ENCODE results near the gene LRRTM4.

Gene LRRTM4

DNA sequence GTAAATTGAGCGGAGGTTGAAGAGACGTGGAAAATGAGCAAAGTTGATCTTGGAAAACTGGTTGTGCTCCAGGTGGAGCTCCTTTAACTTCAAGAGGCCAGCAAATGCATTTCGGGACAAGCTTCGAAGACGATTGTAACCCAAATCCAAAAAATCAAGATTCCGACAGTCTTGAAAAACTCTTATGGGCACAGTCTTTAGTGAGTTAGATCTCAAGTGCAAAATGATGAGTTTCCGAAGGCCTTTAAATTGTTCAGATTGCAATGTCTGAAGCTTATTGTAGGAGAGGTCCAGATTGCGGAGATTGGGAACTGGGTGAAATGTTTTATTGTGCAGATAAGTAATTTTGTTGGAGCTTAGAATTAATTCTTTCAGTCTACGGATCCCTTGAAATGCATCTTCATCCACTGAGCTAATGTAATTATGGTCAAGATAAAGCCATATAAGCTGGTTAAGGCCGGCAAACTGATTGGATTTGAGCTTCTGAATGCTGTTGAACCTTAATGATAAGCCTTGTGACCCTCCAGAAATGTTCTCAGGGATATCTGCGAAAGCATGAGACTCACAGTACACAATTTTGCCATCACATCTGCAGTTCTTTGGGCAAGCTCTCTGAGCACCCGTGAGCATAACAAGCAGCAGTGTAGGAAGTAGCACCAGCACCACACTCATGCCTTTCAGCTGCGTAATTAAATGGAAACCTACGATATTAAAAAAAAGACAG is 2.9 kb downstream of the LRRTM4 start:
- Histone ChIP-seq H3K9me3 (ENCODE audit: control insufficient read depth in 2 of 2, low read length in 2 of 2) (no peaks in the 10 kb centered on the region), H3K4me1 (ENCODE audit: control insufficient read depth, insufficient read depth, low read length) (no peaks in the 10 kb centered on the region), H3K9ac (ENCODE audit: low read length in 2 of 2) (no peak overlapping the region), H3K27ac (ENCODE audit: low read length) (no peak overlapping the region), H3K4me3 (ENCODE audit: low read length in 2 of 2) (no peak overlapping the region), H3K27me3 (ENCODE audit: control insufficient read depth in 1 of 2, insufficient read depth in 2 of 2, low read length in 2 of 2) (no peaks in the 10 kb centered on the region), H3K36me3 (ENCODE audit: control insufficient read depth in 2 of 2, insufficient read depth in 2 of 2, low read length in 2 of 2) (no peaks in the 10 kb centered on the region)

DNA sequence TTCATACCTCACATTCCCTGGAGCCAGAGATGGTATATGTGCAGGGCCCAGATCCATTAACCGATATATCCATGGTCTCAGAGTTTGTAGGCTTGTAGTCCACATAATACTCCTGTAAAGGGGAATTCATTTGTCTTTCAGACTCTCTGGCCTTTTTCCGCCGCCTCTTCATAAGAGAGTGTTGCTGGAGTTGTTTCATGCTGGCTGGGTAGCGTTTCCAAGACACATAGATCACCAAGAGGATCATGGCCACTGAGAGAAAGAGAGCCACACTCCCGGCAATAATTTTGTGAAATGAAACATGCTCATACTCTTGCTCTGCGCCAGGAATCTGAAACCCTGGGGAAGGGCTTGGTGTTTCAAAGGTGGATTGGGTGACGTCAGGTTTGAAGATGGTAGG is 3.9 kb downstream of the LRRTM4 start:
- Histone ChIP-seq H3K9me3 (ENCODE audit: control insufficient read depth in 2 of 2, low read length in 2 of 2) (no peaks in the 10 kb centered on the region), H3K36me3 (ENCODE audit: control insufficient read depth in 2 of 2, insufficient read depth in 2 of 2, low read length in 2 of 2) (no peaks in the 10 kb centered on the region), H3K27me3 (ENCODE audit: control insufficient read depth in 1 of 2, insufficient read depth in 2 of 2, low read length in 2 of 2) (no peaks in the 10 kb centered on the region), H3K27ac (ENCODE audit: low read length) (no peak overlapping the region), H3K9ac (ENCODE audit: low read length in 2 of 2) (no peak overlapping the region), H3K4me1 (ENCODE audit: control insufficient read depth, insufficient read depth, low read length) (no peaks in the 10 kb centered on the region), H3K4me3 (ENCODE audit: low read length in 2 of 2) (no peak overlapping the region)

DNA sequence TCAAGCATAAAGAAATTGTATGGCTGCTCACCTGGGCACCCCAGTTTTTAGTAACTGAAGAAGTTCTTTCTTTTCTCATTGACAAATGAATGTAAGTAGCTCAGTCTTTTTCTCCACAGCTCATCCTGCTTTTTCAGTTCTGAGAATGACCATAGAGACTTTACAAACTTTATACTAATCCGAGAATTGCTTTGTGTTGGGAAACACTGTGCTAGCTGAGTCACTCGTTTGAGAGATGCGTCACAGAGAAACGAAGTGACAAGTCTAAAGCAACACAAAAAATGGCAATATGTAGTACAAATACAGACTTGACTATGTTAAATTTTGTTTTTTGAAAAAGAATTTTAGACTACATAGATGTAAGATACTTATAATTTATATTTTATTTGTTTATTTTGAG is 9.0 kb downstream of the LRRTM4 start:
- Histone ChIP-seq H3K27me3 (ENCODE audit: control insufficient read depth in 1 of 2, insufficient read depth in 2 of 2, low read length in 2 of 2) (no peaks in the 10 kb centered on the region), H3K27ac (ENCODE audit: low read length) (no peak overlapping the region), H3K4me3 (ENCODE audit: low read length in 2 of 2) (no peak overlapping the region), H3K9me3 (ENCODE audit: control insufficient read depth in 2 of 2, low read length in 2 of 2) (no peaks in the 10 kb centered on the region), H3K4me1 (ENCODE audit: control insufficient read depth, insufficient read depth, low read length) (no peaks in the 10 kb centered on the region), H3K9ac (ENCODE audit: low read length in 2 of 2) (no peak overlapping the region), H3K36me3 (ENCODE audit: control insufficient read depth in 2 of 2, insufficient read depth in 2 of 2, low read length in 2 of 2) (no peaks in the 10 kb centered on the region)

DNA sequence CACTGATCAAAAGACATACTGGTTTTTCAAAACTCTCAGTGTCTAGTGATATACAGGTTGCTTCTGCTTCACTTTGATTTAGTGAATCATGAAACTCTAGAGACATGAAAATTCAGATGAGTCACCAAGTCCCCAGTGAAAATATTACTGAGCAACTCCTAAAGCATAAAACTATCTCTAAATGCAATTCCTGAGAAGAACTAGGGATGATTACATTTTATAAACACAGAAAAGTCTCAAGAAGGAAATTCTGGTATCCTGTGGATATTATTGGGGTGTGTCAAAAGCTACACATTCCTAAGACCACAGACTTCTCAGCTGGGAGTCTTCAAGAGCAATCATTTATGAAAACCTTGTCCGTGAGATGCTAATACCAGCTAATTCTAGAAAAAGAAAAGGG is 9.7 kb downstream of the LRRTM4 start:
- H3K4me3 ChIP-seq (ENCODE audit: low read length in 2 of 2) = no peak overlapping the region
- H3K27me3 ChIP-seq (ENCODE audit: control insufficient read depth in 1 of 2, insufficient read depth in 2 of 2, low read length in 2 of 2) = no peaks in the 10 kb centered on the region
- no peak overlapping the region for H3K27ac ChIP-seq (ENCODE audit: low read length)
- no peaks in the 10 kb centered on the region for H3K9me3 ChIP-seq (ENCODE audit: control insufficient read depth in 2 of 2, low read length in 2 of 2)
- H3K36me3 ChIP-seq (ENCODE audit: control insufficient read depth in 2 of 2, insufficient read depth in 2 of 2, low read length in 2 of 2) = no peaks in the 10 kb centered on the region
- no peaks in the 10 kb centered on the region for H3K4me1 ChIP-seq (ENCODE audit: control insufficient read depth, insufficient read depth, low read length)
- H3K9ac ChIP-seq (ENCODE audit: low read length in 2 of 2) = no peak overlapping the region

DNA sequence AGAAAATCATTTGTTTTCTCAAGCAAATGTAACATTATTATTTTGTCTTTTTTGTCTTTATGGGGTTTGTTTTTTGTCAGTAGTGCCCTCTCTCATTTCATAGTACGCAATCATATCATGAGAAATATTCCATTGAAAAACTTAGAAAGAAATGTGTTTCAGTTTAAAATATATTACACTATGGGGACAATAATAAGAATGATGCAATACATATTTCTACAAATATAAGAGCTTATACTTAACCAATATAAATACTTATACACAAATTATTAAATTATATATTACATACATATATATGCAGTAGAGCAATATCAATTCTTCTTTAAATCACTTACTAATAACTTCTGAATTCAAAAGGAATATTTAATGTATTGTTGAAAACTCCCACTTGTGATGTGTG is 13.7 kb downstream of the LRRTM4 start:
- Histone ChIP-seq H3K27me3 (ENCODE audit: control insufficient read depth in 1 of 2, insufficient read depth in 2 of 2, low read length in 2 of 2) (no peaks in the 10 kb centered on the region), H3K9me3 (ENCODE audit: control insufficient read depth in 2 of 2, low read length in 2 of 2) (no peaks in the 10 kb centered on the region), H3K4me3 (ENCODE audit: low read length in 2 of 2) (no peak overlapping the region), H3K4me1 (ENCODE audit: control insufficient read depth, insufficient read depth, low read length) (no peaks in the 10 kb centered on the region), H3K9ac (ENCODE audit: low read length in 2 of 2) (no peak overlapping the region), H3K36me3 (ENCODE audit: control insufficient read depth in 2 of 2, insufficient read depth in 2 of 2, low read length in 2 of 2) (no peaks in the 10 kb centered on the region), H3K27ac (ENCODE audit: low read length) (no peak overlapping the region)

DNA sequence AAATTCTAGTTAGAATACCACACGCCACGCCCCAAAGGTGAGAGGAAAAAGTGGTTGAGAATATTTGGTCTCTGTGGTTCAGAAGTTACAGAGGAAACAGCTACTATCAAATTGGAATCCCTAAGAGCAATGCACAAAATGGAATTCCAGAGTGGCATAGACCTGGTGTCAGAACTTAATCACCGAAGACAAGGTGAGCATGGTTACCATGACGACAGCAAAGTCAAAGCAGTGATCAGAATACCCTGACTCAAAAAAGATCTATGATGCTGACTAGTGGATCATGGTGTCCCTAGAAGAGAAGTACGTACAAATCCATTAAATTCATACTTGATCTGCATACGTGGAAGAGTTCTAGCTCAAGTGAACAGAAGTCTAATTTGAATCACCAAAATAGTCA is 14.5 kb downstream of the LRRTM4 start:
- no peak overlapping the region for H3K4me3 ChIP-seq (ENCODE audit: low read length in 2 of 2)
- H3K27me3 ChIP-seq (ENCODE audit: control insufficient read depth in 1 of 2, insufficient read depth in 2 of 2, low read length in 2 of 2) = no peaks in the 10 kb centered on the region
- no peak overlapping the region for H3K9ac ChIP-seq (ENCODE audit: low read length in 2 of 2)
- no peaks in the 10 kb centered on the region for H3K9me3 ChIP-seq (ENCODE audit: control insufficient read depth in 2 of 2, low read length in 2 of 2)
- H3K27ac ChIP-seq (ENCODE audit: low read length) = no peak overlapping the region
- H3K4me1 ChIP-seq (ENCODE audit: control insufficient read depth, insufficient read depth, low read length) = no peaks in the 10 kb centered on the region
- H3K36me3 ChIP-seq (ENCODE audit: control insufficient read depth in 2 of 2, insufficient read depth in 2 of 2, low read length in 2 of 2) = no peaks in the 10 kb centered on the region

DNA sequence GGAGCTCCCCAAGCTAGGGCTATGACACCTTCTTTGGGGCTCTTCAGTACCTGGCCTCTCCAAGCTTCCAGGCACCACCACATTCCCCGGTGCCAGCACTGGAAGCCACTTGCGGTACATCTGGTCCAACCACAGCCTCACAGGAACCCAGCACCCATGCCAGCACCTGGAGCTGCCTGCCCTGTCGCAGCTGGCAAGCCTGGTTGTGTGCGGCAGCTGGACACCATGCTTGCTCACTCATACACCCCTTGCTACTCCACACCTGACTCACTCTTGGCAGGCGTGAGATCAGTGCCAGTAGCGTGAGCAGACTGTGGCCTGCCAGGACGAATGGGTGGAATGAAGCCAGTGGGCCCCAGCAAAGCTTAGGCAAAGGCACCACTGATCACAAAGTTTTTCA is 34.0 kb downstream of the LRRTM4 start:
- no peak overlapping the region for H3K4me3 ChIP-seq (ENCODE audit: low read length in 2 of 2)
- no peak overlapping the region for H3K9ac ChIP-seq (ENCODE audit: low read length in 2 of 2)
- H3K36me3 ChIP-seq (ENCODE audit: control insufficient read depth in 2 of 2, insufficient read depth in 2 of 2, low read length in 2 of 2) = no peaks in the 10 kb centered on the region
- H3K4me1 ChIP-seq (ENCODE audit: control insufficient read depth, insufficient read depth, low read length) = no peaks in the 10 kb centered on the region
- no peak overlapping the region for H3K27ac ChIP-seq (ENCODE audit: low read length)
- no peaks in the 10 kb centered on the region for H3K27me3 ChIP-seq (ENCODE audit: control insufficient read depth in 1 of 2, insufficient read depth in 2 of 2, low read length in 2 of 2)
- H3K9me3 ChIP-seq (ENCODE audit: control insufficient read depth in 2 of 2, low read length in 2 of 2) = no peaks in the 10 kb centered on the region

DNA sequence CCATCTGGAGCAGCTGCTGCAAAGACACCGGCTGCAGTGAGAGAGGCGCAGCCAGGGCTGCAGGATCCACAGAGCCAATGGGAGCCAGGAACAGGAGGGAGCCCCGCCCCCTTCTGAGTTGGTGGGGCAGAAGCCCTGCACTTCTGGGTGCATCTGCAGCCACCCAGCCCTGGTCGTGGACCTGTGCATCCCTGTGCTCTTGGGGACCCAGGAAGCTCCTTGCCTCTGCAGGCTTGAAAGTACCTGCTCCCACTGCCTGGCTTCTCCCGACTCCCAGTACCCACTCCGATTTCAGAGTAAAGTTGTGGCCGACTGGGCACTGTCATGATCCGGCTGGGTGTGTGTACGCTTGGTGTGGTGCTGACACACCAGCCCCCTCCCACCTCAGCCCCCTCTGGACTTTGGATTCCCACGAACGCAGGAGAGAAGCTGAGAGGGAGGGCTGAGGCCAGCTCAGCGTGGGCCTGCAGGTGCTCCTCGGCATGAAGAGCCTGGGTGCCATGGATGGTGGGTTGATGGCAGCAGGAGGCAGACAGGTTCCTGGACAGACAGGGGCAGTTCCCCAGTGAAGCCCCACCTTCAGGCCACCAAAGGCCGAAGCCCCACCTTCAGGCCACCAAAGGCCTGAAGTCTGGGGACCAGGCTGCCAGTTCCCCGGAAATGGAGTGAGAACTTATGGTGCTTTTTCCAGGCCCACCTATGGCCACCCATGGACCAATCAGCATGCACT is 34.9 kb downstream of the LRRTM4 start:
- Histone ChIP-seq H3K27ac (ENCODE audit: low read length) (no peak overlapping the region), H3K9me3 (ENCODE audit: control insufficient read depth in 2 of 2, low read length in 2 of 2) (no peaks in the 10 kb centered on the region), H3K9ac (ENCODE audit: low read length in 2 of 2) (no peak overlapping the region), H3K4me1 (ENCODE audit: control insufficient read depth, insufficient read depth, low read length) (no peaks in the 10 kb centered on the region), H3K27me3 (ENCODE audit: control insufficient read depth in 1 of 2, insufficient read depth in 2 of 2, low read length in 2 of 2) (no peaks in the 10 kb centered on the region), H3K36me3 (ENCODE audit: control insufficient read depth in 2 of 2, insufficient read depth in 2 of 2, low read length in 2 of 2) (no peaks in the 10 kb centered on the region), H3K4me3 (ENCODE audit: low read length in 2 of 2) (no peak overlapping the region)

DNA sequence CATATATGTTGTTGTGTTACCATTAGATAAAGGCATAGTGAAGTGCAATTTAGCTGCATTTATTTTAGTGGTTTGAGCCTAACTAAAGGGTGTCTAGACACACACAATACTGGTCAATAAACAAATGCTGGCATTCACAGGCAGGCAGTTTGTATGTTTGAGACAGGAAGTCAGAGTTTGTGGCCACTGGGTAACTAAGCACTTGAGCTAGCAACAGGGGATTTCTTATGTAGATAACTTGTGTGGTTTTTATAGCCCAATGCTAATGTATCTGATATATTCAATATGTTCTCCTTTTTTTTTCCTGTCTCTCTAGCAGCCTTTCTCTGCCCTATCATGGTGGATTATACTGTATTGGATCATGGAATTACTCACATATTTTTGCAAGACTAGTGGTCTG is 38.1 kb downstream of the LRRTM4 start:
- Histone ChIP-seq H3K4me1 (ENCODE audit: control insufficient read depth, insufficient read depth, low read length) (no peaks in the 10 kb centered on the region), H3K4me3 (ENCODE audit: low read length in 2 of 2) (no peak overlapping the region), H3K36me3 (ENCODE audit: control insufficient read depth in 2 of 2, insufficient read depth in 2 of 2, low read length in 2 of 2) (no peaks in the 10 kb centered on the region), H3K27ac (ENCODE audit: low read length) (no peak overlapping the region), H3K27me3 (ENCODE audit: control insufficient read depth in 1 of 2, insufficient read depth in 2 of 2, low read length in 2 of 2) (no peaks in the 10 kb centered on the region), H3K9me3 (ENCODE audit: control insufficient read depth in 2 of 2, low read length in 2 of 2) (no peaks in the 10 kb centered on the region), H3K9ac (ENCODE audit: low read length in 2 of 2) (no peak overlapping the region)

DNA sequence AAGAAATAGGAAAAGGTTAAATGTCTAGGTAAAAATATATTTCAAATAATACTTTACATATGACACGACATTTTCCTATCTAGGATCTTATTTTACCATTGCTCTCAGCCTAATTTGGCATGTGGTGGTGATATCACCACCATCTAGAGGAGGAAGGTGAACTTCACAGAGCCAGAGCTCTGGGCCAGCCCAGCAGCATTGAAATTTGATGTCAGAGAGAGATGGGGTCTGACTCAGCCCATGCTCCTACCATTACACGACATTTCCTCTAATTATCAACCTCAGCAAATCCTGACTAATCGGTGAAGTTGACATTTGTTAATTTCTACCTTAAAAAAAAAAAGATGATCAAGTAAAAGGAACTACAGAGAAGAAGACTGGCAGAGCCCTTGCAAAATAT is 42.3 kb downstream of the LRRTM4 start:
- H3K36me3 ChIP-seq (ENCODE audit: control insufficient read depth in 2 of 2, insufficient read depth in 2 of 2, low read length in 2 of 2) = no peaks in the 10 kb centered on the region
- H3K27me3 ChIP-seq (ENCODE audit: control insufficient read depth in 1 of 2, insufficient read depth in 2 of 2, low read length in 2 of 2) = no peaks in the 10 kb centered on the region
- H3K4me3 ChIP-seq (ENCODE audit: low read length in 2 of 2) = no peak overlapping the region
- no peaks in the 10 kb centered on the region for H3K9me3 ChIP-seq (ENCODE audit: control insufficient read depth in 2 of 2, low read length in 2 of 2)
- no peak overlapping the region for H3K9ac ChIP-seq (ENCODE audit: low read length in 2 of 2)
- H3K27ac ChIP-seq (ENCODE audit: low read length) = no peak overlapping the region
- no peaks in the 10 kb centered on the region for H3K4me1 ChIP-seq (ENCODE audit: control insufficient read depth, insufficient read depth, low read length)

DNA sequence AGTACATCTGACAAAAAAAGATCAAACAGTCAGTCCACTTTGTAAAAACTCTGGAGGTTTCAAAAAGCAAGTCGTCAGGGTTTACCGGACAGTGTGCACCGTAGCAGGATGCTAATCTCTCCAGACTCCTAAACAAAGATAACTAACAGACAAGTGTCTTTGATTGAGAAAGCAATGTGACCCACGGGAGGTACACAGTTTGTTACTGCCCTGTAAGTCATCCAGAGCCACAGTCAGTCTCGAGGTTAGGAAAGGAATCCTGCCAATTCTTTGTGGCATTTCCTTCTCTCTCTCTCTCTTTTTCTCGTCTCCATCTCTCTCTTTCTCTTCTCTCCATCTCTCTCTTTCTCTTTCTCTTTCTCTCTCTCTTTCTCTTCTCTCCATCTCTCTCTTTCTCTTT is 42.8 kb downstream of the LRRTM4 start:
- Histone ChIP-seq H3K4me3 (ENCODE audit: low read length in 2 of 2) (no peak overlapping the region), H3K9me3 (ENCODE audit: control insufficient read depth in 2 of 2, low read length in 2 of 2) (no peaks in the 10 kb centered on the region), H3K27me3 (ENCODE audit: control insufficient read depth in 1 of 2, insufficient read depth in 2 of 2, low read length in 2 of 2) (no peaks in the 10 kb centered on the region), H3K36me3 (ENCODE audit: control insufficient read depth in 2 of 2, insufficient read depth in 2 of 2, low read length in 2 of 2) (no peaks in the 10 kb centered on the region), H3K9ac (ENCODE audit: low read length in 2 of 2) (no peak overlapping the region), H3K4me1 (ENCODE audit: control insufficient read depth, insufficient read depth, low read length) (no peaks in the 10 kb centered on the region), H3K27ac (ENCODE audit: low read length) (no peak overlapping the region)

All from stomach smooth muscle (tissue), 2 donors.